Brain microvascular endothelial cell (primary cell): Measurements from ENCODE around the gene PLXNB3.
"Not testable (repeated sequence)": the region's sequence is repeated elsewhere in the genome, so short reads cannot be mapped to it uniquely, and the experiment has no call there.

Experiments used
- DNase-seq: peaks from one replicate; pipeline ENCODE4 v3.0.0-alpha.2; 2020
- H3K27ac ChIP-seq: fragments of 250-450 bp; sonication (Bioruptor Pico); 2 replicates; pipeline ENCODE4 v1.5.1; 2020; ENCODE audit warnings: mild to moderate bottlenecking, moderate library complexity
- H3K27me3 ChIP-seq: fragments of 250-450 bp; sonication (Bioruptor Pico); replicated peaks from 2 replicates; pipeline ENCODE4 v1.5.1; 2020; ENCODE audit warnings: mild to moderate bottlenecking
- H3K36me3 ChIP-seq: fragments of 250-450 bp; sonication (Bioruptor Pico); replicated peaks from 2 replicates; pipeline ENCODE4 v1.5.1; 2020; ENCODE audit warnings: mild to moderate bottlenecking
- H3K4me3 ChIP-seq: 2 replicates; pipeline ENCODE4 v1.5.1; 2011; ENCODE audit warnings: low read depth, mild to moderate bottlenecking, control low read depth, low read length, moderate library complexity
- in situ Hi-C: cut with HindIII; loops from 2 replicates; pipeline ENCODE4 v1.10.0; 2017; ENCODE audit warnings: low sequenced_read_pairs, low pct_ligation_motif_present
- TF ChIP-seq, protein P1 (sequence below): IDR thresholded peaks from 2 replicates; pipeline ENCODE4 v1.5.1; 2011; ENCODE audit warnings: low read depth, mild to moderate bottlenecking, moderate library complexity, low read length, control low read depth, inconsistent platforms; ENCODE audit errors: missing control alignments

Gene PLXNB3

DNA sequence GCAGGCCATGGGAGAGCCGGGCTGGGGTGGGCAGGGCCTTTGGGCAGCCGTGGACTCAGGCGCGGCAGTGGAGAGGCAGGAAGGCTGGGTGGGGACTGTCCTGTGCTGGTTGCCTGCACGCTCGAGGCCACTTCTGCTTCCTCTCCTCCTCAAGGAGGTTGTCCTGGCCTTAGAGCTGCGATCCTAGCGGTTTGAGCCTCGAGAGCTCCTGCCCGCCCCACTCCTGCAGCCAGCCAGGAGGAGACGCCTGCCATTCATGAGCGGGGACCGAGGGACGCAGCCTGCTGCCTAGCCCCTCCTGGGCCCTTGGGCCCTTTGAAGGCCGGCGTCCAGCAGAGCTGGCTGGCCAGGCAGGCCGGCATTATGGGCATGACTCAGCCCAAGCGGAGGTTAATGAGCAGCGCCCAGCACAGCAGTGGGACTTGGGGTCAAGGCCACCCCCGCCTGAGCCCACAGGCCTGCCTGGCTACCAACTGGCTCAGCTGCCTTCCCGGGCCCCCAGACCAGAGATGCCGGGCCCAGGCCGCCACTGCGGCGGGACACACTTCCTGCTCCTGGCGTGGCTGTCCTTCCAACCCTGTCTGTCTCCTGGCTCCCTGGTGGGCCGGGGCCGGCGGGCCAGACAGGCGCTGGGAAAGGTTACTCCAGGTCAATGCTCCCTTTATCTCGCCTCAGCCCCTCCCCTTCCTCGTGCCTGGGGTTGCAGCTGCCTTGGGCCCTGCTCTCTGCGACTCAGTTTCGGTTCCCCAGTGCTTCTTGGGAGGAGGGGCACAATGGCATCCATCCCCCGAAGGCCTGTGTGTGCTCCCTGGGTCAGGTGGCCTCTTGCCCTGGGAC is 37.5 kb upstream of the PLXNB3 start:
- in situ Hi-C loops = no loop called here
- Histone ChIP-seq H3K36me3 (no peaks in the 10 kb centered on the region), H3K4me3 (peak overlapping the region; percentile 15), H3K27me3 (no peaks in the 10 kb centered on the region), H3K27ac (peak overlapping the region; percentile 59)
- TF ChIP-seq, protein P1, sequence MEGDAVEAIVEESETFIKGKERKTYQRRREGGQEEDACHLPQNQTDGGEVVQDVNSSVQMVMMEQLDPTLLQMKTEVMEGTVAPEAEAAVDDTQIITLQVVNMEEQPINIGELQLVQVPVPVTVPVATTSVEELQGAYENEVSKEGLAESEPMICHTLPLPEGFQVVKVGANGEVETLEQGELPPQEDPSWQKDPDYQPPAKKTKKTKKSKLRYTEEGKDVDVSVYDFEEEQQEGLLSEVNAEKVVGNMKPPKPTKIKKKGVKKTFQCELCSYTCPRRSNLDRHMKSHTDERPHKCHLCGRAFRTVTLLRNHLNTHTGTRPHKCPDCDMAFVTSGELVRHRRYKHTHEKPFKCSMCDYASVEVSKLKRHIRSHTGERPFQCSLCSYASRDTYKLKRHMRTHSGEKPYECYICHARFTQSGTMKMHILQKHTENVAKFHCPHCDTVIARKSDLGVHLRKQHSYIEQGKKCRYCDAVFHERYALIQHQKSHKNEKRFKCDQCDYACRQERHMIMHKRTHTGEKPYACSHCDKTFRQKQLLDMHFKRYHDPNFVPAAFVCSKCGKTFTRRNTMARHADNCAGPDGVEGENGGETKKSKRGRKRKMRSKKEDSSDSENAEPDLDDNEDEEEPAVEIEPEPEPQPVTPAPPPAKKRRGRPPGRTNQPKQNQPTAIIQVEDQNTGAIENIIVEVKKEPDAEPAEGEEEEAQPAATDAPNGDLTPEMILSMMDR = no peak
- no peak for DNase-seq

DNA sequence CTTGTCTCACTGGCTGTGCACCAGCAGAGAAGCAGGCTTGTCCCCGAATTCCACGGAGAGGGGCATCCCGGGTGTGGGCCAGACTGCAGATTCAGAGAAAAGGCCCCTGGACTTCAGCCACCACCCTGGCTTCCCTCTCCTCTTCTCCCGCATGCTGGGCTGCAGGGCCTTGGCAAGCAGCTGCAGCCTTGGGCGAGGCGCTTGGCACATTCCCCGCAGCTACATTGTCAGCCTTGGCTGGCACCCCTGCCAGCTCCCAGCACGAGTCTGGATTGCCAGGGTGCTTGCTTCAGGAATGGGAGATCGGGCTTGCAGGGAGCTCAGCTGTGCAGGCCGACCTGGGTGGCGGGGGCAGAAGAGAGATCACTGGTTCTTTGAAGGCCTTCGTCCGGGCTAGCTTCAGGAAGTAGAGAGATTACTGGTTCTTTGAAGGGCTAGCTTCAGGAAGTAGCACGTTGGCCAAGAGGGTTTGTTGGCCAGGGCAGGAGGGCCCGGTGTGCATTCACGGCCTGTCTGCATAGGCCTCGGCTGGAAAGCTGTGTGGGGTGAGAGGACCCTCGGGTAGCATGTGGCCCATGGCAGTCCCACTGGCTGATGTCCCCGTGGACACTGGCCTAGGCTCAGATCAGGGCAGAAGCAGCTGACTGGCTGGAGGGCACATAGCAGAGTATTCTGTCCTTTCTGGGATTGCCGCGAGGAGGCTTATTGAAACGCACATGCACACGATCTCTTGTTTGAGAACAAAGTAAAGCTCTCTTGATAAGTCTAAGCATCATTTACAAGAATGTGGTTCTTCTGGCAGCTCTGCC is 36.7 kb upstream of the PLXNB3 start:
- TF ChIP-seq, protein P1 = no peak
- Histone ChIP-seq H3K36me3 (no peaks in the 10 kb centered on the region), H3K27ac (peak overlapping the region; percentile 59), H3K27me3 (no peaks in the 10 kb centered on the region), H3K4me3 (no peak overlapping the region)
- in situ Hi-C loops = no loop called here
- DNase-seq = no peak

DNA sequence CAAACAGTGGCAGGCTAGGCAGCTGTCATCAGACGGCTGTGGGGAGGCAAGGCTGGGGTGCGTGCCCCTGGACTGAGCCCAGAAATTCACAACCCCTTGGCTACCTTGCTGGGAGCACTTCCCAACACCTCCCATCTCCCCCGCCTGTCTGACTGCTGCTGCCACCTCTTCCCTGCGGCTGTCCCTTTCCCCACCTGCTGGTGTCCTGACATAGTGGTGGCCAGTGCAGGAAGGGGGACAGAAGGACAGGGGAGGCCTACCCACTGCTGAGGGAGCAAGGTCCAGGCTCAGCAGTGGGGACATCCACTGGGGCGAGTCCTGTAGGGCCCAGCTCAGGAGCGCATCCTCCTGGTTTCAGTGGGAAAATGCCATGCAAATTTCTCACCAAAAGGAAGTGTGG is 36.0 kb upstream of the PLXNB3 start:
- TF ChIP-seq, protein P1 = no peak
- H3K27ac ChIP-seq = no peak overlapping the region
- DNase-seq = no peak
- in situ Hi-C loops = no loop called here
- no peaks in the 10 kb centered on the region for H3K36me3 ChIP-seq
- no peaks in the 10 kb centered on the region for H3K27me3 ChIP-seq
- H3K4me3 ChIP-seq = no peak overlapping the region

DNA sequence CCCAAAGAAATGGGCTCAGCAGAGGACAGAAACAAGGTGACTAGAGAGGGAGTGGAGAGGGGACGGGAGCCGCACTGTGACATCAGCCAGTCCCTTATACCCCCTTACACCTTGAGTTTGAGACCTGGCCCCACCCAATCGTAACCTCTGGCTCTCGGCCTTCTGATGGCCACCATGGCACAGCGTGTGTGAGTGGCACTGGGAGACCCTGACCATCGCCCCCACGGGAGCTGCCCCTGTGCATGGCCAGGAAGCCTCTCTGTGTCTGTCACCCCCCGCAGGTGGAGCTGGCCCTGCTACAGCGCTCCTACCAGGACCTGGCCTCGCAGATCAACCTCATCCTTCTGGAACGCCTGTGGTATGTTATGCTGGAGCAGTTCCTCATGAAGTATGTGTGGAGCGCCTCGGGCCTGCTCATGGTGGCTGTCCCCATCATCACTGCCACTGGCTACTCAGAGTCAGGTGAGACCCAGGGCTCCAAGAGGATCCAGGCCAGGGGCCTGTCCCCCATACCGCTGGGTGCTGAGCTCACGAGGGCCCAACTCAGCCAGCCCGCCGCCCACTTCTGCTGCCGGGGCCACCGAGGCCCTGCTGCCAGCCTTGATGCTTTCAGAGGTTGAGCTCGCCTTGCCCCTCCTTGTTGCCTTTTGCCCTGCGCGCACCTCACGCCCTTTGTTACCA is 35.0 kb upstream of the PLXNB3 start:
- H3K27ac ChIP-seq = no peak overlapping the region
- no peak overlapping the region for H3K4me3 ChIP-seq
- in situ Hi-C loops = no loop called here
- TF ChIP-seq, protein P1 = no peak
- DNase-seq = no peak
- no peaks in the 10 kb centered on the region for H3K36me3 ChIP-seq
- no peaks in the 10 kb centered on the region for H3K27me3 ChIP-seq

DNA sequence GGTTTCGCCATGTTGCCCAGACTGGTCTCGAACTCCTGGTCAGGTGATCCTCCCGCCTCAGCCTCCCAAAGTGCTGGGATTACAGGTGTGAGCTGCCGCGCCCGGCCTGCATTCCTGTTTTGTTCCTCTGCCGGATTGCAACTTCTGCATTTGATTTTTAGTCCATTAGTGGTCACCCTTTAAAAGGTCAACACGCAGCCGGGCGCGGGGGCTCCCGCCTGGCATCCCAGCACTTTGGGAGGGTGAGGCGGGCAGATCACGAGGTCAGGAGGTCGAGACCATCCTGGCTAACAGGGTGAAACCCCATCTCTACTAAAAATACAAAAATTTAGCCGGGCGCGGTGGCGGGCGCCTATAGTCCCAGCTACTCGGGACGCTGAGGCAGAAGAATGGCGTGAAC is 33.9 kb upstream of the PLXNB3 start:
- in situ Hi-C loops = not testable (repeated sequence)

More for the DNA sequence above, 33.9 kb upstream of the PLXNB3 start:
- DNase-seq, H3K27ac ChIP-seq, H3K27me3 ChIP-seq, H3K4me3 ChIP-seq, H3K36me3 ChIP-seq: not testable (repeated sequence)
